GM12865 (cell line): Measurements from ENCODE around the gene ELMO1.

Source experiments
- DNase-seq: peaks from one replicate; pipeline ENCODE4 v3.0.0; 2010; ENCODE audit warnings: low read depth
- H3K4me3 ChIP-seq: 2 replicates; pipeline ENCODE4 v1.5.1; 2011; ENCODE audit warnings: mild to moderate bottlenecking, low read depth, low read length, control low read depth
- TF ChIP-seq, protein P1 (sequence below): IDR thresholded peaks from 2 replicates; pipeline ENCODE4 v1.5.1; 2011; ENCODE audit warnings: low read length, control low read depth, low read depth, inconsistent platforms; ENCODE audit not compliant: insufficient read depth; ENCODE audit errors: missing control alignments

Gene ELMO1

DNA sequence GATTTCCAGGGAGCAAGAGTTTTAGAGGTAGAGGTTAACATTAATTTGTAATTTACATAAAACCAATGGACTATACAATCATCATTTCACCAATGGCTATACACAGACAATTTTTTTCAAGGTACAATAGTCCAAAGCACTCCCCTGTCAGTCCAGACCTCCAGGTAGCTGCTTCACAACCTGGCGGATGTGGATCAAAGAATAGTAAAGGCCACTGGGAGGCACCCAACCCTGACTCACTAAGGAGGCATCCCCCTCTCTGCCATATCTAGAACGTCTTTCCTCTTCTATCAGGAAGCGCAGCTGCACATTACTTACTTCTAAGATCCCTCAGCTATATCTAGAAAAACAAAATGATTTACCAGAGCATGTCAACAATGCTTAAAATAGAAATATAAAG lies 506.6 kb downstream of the ELMO1 start:
- DNase-seq, result no peak
- TF ChIP-seq, protein P1, sequence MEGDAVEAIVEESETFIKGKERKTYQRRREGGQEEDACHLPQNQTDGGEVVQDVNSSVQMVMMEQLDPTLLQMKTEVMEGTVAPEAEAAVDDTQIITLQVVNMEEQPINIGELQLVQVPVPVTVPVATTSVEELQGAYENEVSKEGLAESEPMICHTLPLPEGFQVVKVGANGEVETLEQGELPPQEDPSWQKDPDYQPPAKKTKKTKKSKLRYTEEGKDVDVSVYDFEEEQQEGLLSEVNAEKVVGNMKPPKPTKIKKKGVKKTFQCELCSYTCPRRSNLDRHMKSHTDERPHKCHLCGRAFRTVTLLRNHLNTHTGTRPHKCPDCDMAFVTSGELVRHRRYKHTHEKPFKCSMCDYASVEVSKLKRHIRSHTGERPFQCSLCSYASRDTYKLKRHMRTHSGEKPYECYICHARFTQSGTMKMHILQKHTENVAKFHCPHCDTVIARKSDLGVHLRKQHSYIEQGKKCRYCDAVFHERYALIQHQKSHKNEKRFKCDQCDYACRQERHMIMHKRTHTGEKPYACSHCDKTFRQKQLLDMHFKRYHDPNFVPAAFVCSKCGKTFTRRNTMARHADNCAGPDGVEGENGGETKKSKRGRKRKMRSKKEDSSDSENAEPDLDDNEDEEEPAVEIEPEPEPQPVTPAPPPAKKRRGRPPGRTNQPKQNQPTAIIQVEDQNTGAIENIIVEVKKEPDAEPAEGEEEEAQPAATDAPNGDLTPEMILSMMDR, result no peak

DNA sequence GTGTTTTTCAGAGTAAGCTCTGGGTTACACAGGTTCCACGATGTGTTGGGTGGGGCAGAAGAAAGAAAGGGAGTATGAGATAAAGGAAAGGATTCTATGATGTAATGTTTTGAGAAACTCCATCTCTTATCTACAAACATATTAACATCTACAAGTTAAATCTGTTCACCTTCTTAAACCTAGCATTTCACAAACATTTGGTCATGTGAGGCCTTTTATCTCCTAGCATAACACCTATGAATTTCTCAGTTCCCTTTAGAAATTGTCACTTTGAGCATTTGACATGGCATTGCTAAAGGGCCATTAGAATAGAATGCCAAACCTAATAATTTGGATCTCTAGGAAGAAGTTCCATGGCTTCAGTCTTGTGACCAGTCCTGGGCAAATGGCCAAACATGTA lies 507.3 kb downstream of the ELMO1 start:
- DNase-seq, result no peak
- TF ChIP-seq, protein P1, result no peak

More for the DNA sequence above, 506.6 kb downstream of the ELMO1 start:
- H3K4me3 ChIP-seq, result no peak overlapping the region

DNA sequence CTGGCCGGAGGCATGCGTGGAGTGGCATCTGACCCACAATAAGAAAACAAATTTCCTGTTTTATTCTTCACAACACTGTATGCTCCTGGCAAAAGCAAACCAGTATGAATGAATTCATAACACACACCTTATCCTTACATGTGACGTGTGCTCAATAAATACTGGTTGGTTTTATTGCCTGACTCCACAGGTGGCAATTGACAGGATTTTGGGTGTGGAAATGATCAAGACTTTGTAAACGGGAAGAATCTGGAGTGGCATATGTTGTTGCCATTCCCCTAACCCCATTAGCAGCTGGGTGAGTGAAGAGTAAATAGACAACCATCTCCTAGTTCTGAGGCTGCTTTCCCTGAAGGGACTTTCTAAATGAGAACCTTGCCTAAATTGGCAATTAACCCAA lies 508.8 kb downstream of the ELMO1 start:
- TF ChIP-seq, protein P1, result no peak
- DNase-seq, result no peak
- H3K4me3 ChIP-seq, result no peak overlapping the region

More for the DNA sequence above, 507.3 kb downstream of the ELMO1 start:
- no peak overlapping the region for H3K4me3 ChIP-seq

DNA sequence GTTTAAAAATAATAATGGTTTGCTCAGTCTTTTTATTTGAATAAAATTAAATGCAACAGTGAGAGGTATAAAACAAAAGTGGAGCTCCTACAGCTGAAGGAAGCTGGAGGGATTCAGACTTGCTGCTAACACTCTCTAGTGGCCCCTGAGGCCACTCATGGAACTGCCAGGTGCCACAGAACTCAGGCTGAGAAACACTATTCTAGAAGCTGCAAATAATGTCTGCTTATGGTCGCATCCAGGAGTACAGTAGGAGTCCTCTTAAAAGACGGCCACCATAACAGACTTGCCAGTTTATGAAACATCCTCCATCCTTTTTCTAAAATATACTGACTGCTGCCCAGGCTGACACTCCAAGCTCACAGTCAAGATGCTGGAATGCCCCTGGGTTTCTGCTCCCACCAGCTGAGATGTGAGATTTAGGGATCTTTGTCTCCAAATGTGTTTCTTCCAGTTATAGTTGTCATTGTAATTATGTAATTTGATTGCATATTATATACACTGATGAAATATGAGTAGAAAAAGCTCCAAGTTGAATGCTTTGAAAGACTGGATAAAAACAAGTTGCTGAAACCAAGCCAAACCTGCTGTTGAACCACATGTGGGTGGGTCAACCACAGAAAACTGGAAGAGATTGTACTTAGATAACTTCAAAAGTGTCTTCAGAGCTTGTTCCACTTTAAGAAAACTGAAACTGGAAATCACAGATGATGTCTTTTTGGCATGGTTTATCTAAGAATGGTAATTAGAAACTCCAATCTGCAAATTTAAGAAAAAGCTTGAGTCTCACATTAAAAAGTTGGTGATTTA lies 510.7 kb downstream of the ELMO1 start:
- H3K4me3 ChIP-seq, result no peak overlapping the region
- DNase-seq, result no peak
- TF ChIP-seq, protein P1, result no peak

DNA sequence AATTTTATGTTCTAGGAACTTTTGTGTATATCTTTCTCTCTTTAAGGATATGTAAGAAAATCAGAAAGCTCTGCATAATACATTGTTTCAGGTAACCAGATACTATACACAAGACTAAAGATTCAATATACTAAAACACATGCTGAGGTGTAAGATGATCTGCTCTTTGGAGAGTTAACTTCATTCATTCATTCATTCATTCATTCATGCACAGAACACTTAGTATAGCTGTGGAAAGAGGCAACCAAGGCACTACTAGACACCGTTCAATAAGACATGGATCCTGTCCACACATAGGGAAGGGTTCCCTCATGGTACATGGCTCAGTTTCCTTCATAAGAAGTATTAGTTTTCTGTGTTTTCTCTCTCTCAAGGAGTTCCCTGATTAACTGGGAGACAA lies 516.8 kb downstream of the ELMO1 start:
- no peak for DNase-seq
- TF ChIP-seq, protein P1, result no peak

DNA sequence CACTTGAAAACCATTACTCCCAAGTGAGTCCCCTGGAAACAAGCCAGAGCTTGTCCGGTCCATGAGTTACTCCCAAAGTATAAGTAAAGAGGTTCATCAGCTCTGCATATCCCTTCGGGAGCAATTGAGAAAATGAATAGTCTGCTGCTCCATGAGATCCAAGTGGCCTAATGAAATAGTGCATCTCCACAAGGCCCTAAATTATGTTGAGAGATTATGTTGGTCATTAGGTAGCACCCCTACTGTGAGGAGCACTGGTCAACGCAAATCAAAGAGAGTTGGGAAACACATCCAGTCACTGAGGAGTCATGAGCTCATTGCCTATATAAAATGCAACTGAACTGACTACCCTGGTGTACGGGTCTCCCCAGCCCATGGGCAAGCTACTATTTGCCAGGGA lies 518.9 kb downstream of the ELMO1 start:
- no peak for DNase-seq
- TF ChIP-seq, protein P1, result no peak
- no peak overlapping the region for H3K4me3 ChIP-seq

More for the DNA sequence above, 516.8 kb downstream of the ELMO1 start:
- no peak overlapping the region for H3K4me3 ChIP-seq

DNA sequence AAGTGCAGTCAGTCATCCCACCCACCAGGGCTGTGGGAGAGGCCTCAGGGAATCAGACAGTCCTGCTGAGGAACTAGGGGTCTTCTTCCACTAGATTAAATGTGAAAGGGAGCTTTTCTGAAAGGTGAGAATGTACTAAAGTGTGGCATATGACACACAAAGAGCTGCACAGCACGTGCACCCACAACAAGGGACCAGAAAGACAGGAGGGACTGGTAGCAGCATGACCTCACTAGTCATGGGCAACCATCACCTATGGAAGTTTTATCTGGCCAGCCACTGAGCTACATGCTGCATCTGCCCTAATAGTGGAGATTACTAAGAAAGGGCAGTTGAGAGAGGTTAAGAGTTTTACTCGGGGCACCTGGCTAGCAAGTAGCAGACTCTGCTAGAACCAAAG lies 519.9 kb downstream of the ELMO1 start:
- TF ChIP-seq, protein P1, result no peak
- DNase-seq, result no peak
- H3K4me3 ChIP-seq, result no peak overlapping the region
